NB4 (cell line): ENCODE data around the gene RBM42.

Source experiments
- CTCF ChIP-seq: IDR thresholded peaks from one replicate; pipeline ENCODE4 v1.5.1; 2012; ENCODE audit warnings: low read depth, low read length
- MAX ChIP-seq: IDR thresholded peaks from 2 replicates; pipeline ENCODE4 v1.6.1; 2011; ENCODE audit warnings: low read depth, low read length
- MYC ChIP-seq: IDR thresholded peaks from 2 replicates; pipeline ENCODE4 v1.6.1; 2011; ENCODE audit warnings: low read depth, low read length
- POLR2A ChIP-seq: IDR thresholded peaks from 2 replicates; pipeline ENCODE4 v1.6.1; 2011; ENCODE audit warnings: mild to moderate bottlenecking; ENCODE audit not compliant: insufficient read length; ENCODE audit errors: extremely low read depth

GRCh38 chr19:35655600-35655999, 26.8 kb downstream of the RBM42 start:
- TF ChIP-seq CTCF: no peak
- no peak for TF ChIP-seq MAX
- no peak for TF ChIP-seq POLR2A
- TF ChIP-seq MYC: no peak
